Activated naive CD4-positive, alpha-beta T cell treated with anti-CD3 and anti-CD28 coated beads, Interleukin-2, amount 50 U/mL, for 72 hours (primary cell): ENCODE data around the gene ZNF341. TPM values are rescaled to one million over a fixed set of nuclear protein-coding genes. Genes with fewer than 3 reads are reported as not detected.

Source experiments
- ATAC-seq, 2 donors: fragments of 150-1000 bp; cut with Tn5 transposase; 2 replicates each; pipeline ENCODE4 v1.10.0; 2021; ENCODE audit warnings: mild to moderate bottlenecking in 2 of 2, moderate library complexity in 2 of 2
- DNase-seq, 2 donors: peaks; one replicate each; pipeline ENCODE4 v3.0.0; 2021 to 2022; ENCODE audit warnings: low spot score in 2 of 2
- H3K27ac Mint-ChIP-seq, 2 donors: one replicate each; pipeline ENCODE4 v1.8.0; 2022; ENCODE audit warnings: mild to moderate bottlenecking in 2 of 2, mixed read lengths in 2 of 2
- H3K36me3 Mint-ChIP-seq, 2 donors: one replicate each; pipeline ENCODE4 v1.8.0; 2022; ENCODE audit warnings: mixed read lengths in 2 of 2
- H3K9me3 Mint-ChIP-seq, 2 donors: one replicate each; pipeline ENCODE4 v1.8.0; 2022; ENCODE audit warnings: mixed read lengths in 2 of 2
- total RNA-seq, 2 donors: library from RNA; stranded (reverse); gene quantifications; one replicate each; pipeline ENCODE4 v1.2.3, GENCODE V29; 2022

Gene ZNF341
- total RNA-seq, 2 donors from 2014 or later, result 6.3 to 7.2 TPM

GRCh38 chr20:33772439-33772838, 40.6 kb downstream of the ZNF341 start:
- H3K27ac Mint-ChIP-seq, result peak overlapping the region in 1 of 2 donors; percentile 0
- peaks cover 5 to 14% of the 10 kb centered on the region in 2 donors for H3K36me3 Mint-ChIP-seq
- DNase-seq (no peak), ATAC-seq (no peak)
- H3K9me3 Mint-ChIP-seq, result no peaks in the 10 kb centered on the region

- peak overlapping the region; percentile 27 to 79 for H3K27ac Mint-ChIP-seq
- no peaks in the 10 kb centered on the region for H3K9me3 Mint-ChIP-seq
- H3K36me3 Mint-ChIP-seq, result peaks cover 5 to 14% of the 10 kb centered on the region in 2 donors
- ATAC-seq, result peak; percentile 89 to 90
- DNase-seq, result peak in 1 of 2 donors; percentile 41
These were observed 41.8 kb downstream of the ZNF341 start for GRCh38 chr20:33773412-33774089.

- no peaks in the 10 kb centered on the region for H3K9me3 Mint-ChIP-seq
- no peak for ATAC-seq
- DNase-seq, result no peak
- peak overlapping the region; percentile 82 to 89 for H3K27ac Mint-ChIP-seq
- H3K36me3 Mint-ChIP-seq, result peaks cover 6 to 8% of the 10 kb centered on the region in 2 donors
These were observed 46.0 kb downstream of the ZNF341 start for GRCh38 chr20:33777816-33778215.

- Mint-ChIP-seq H3K27ac (no peak overlapping the region), H3K9me3 (no peaks in the 10 kb centered on the region), H3K36me3 (peaks cover 5 to 6% of the 10 kb centered on the region in 2 donors)
- DNase-seq (no peak), ATAC-seq (no peak)
These were observed 49.3 kb downstream of the ZNF341 start for GRCh38 chr20:33781133-33781532.

GRCh38 chr20:33781945-33782344, 50.1 kb downstream of the ZNF341 start:
- DNase-seq, result no peak
- no peak for ATAC-seq
- Mint-ChIP-seq H3K36me3 (peaks cover 5 to 6% of the 10 kb centered on the region in 2 donors), H3K27ac (peak overlapping the region in 1 of 2 donors; percentile 21), H3K9me3 (no peaks in the 10 kb centered on the region)

GRCh38 chr20:33783256-33783655, 51.5 kb downstream of the ZNF341 start:
- ATAC-seq (no peak), DNase-seq (no peak)
- Mint-ChIP-seq H3K36me3 (peaks cover 5 to 6% of the 10 kb centered on the region in 2 donors), H3K27ac (peak overlapping the region in 1 of 2 donors; percentile 73), H3K9me3 (no peaks in the 10 kb centered on the region)

GRCh38 chr20:33783818-33784217, 52.0 kb downstream of the ZNF341 start:
- DNase-seq (no peak), ATAC-seq (no peak)
- Mint-ChIP-seq H3K36me3 (peaks cover 4 to 5% of the 10 kb centered on the region in 2 donors), H3K9me3 (no peaks in the 10 kb centered on the region), H3K27ac (no peak overlapping the region)

- no peak for ATAC-seq
- no peak for DNase-seq
- Mint-ChIP-seq H3K36me3 (peaks cover 0 to 5% of the 10 kb centered on the region in 2 donors), H3K27ac (no peak overlapping the region), H3K9me3 (no peaks in the 10 kb centered on the region)
These were observed 52.4 kb downstream of the ZNF341 start for GRCh38 chr20:33784225-33784624.

GRCh38 chr20:33785503-33785902, 53.7 kb downstream of the ZNF341 start:
- DNase-seq (no peak), ATAC-seq (no peak)
- no peaks in the 10 kb centered on the region for H3K9me3 Mint-ChIP-seq
- H3K27ac Mint-ChIP-seq, result no peak overlapping the region
- H3K36me3 Mint-ChIP-seq, result no peaks in the 10 kb centered on the region

- ATAC-seq (no peak), DNase-seq (no peak)
- H3K27ac Mint-ChIP-seq, result peak overlapping the region; percentile 6 to 52
- H3K36me3 Mint-ChIP-seq, result no peaks in the 10 kb centered on the region
- no peaks in the 10 kb centered on the region for H3K9me3 Mint-ChIP-seq
These were observed 55.6 kb downstream of the ZNF341 start for GRCh38 chr20:33787253-33787891.

GRCh38 chr20:33788351-33789049, 56.7 kb downstream of the ZNF341 start:
- no peak for DNase-seq
- Mint-ChIP-seq H3K27ac (peak overlapping the region; percentile 5 to 89), H3K9me3 (no peaks in the 10 kb centered on the region), H3K36me3 (no peaks in the 10 kb centered on the region)
- ATAC-seq, result no peak

GRCh38 chr20:33789109-33789857, 57.5 kb downstream of the ZNF341 start:
- ATAC-seq (peak in 1 of 2 donors; percentile 34), DNase-seq (no peak)
- Mint-ChIP-seq H3K9me3 (no peaks in the 10 kb centered on the region), H3K36me3 (no peaks in the 10 kb centered on the region), H3K27ac (peak overlapping the region in 1 of 2 donors; percentile 89)

- Mint-ChIP-seq H3K9me3 (no peaks in the 10 kb centered on the region), H3K27ac (peak overlapping the region in 1 of 2 donors; percentile 89), H3K36me3 (no peaks in the 10 kb centered on the region)
- no peak for ATAC-seq
- no peak for DNase-seq
These were observed 58.0 kb downstream of the ZNF341 start for GRCh38 chr20:33789858-33790182.

GRCh38 chr20:33790566-33790965, 58.8 kb downstream of the ZNF341 start:
- ATAC-seq, result no peak
- Mint-ChIP-seq H3K36me3 (no peaks in the 10 kb centered on the region), H3K9me3 (no peaks in the 10 kb centered on the region), H3K27ac (peak overlapping the region in 1 of 2 donors; percentile 79)
- no peak for DNase-seq

- Mint-ChIP-seq H3K27ac (no peak overlapping the region), H3K36me3 (no peaks in the 10 kb centered on the region), H3K9me3 (no peaks in the 10 kb centered on the region)
- ATAC-seq (no peak), DNase-seq (no peak)
These were observed 59.2 kb downstream of the ZNF341 start for GRCh38 chr20:33791021-33791420.

GRCh38 chr20:33791540-33791939, 59.7 kb downstream of the ZNF341 start:
- Mint-ChIP-seq H3K36me3 (no peaks in the 10 kb centered on the region), H3K9me3 (no peaks in the 10 kb centered on the region), H3K27ac (no peak overlapping the region)
- DNase-seq (no peak), ATAC-seq (no peak)
